Kidney glomerular epithelial cell (primary cell): ENCODE data around the gene KCTD19.

Source experiments
- DNase-seq: peaks from one replicate; lab custom pipeline; 2025; lab: John Stamatoyannopoulos, UW

The KCTD19 gene

GRCh38 chr16:67242138-67242730 lies 84.3 kb downstream of the KCTD19 start:
- no peak for DNase-seq

- peak; percentile 82 for DNase-seq
Observed at GRCh38 chr16:67241008-67241900, 85.3 kb downstream of the KCTD19 start.

- no peak for DNase-seq
Observed at GRCh38 chr16:67240506-67240905, 86.0 kb downstream of the KCTD19 start.
